HEK293 (cell line): ENCODE data around the gene RIPK4.

Experiments
- CTCF ChIA-PET: fragments of 350-600 bp; formaldehyde crosslinking; extraction: SDS; loops from one replicate; lab custom pipeline; 2021; ENCODE audit warnings: antibody characterized with exemption; lab: Yijun Ruan, JAX
- POLR2A ChIA-PET: fragments of 300-600 bp; formaldehyde crosslinking; extraction: SDS; loops from one replicate; lab custom pipeline; 2020; ENCODE audit warnings: antibody characterized with exemption, inconsistent platforms; lab: Yijun Ruan, JAX
- H3K27ac ChIP-seq: fragments of 200-500 bp; sonication (Bioruptor generic); 2 replicates; pipeline ENCODE4 v1.5.1; 2014; ENCODE audit warnings: low read depth, low read length, control low read depth, inconsistent platforms; ENCODE audit errors: extremely low read depth
- H3K36me3 ChIP-seq, 2 experiments: fragments of 200-500 bp in 1 of 2; sonication (Bioruptor generic) in 1 of 2; 1 replicate in 1 of 2; 2 replicates in 1 of 2; pipeline ENCODE4 v1.5.1; 2014 to 2017; ENCODE audit warnings: inconsistent platforms in 2 of 2, low read length in 2 of 2; ENCODE audit not compliant: control insufficient read depth in 2 of 2, insufficient read depth in 1 of 2
- H3K4me1 ChIP-seq: fragments of 200-500 bp; sonication (Bioruptor generic); 2 replicates; pipeline ENCODE4 v1.5.1; 2014; ENCODE audit warnings: mild to moderate bottlenecking, low read length, inconsistent platforms; ENCODE audit not compliant: control insufficient read depth, insufficient read depth
- H3K4me3 ChIP-seq: 2 replicates; pipeline ENCODE4 v1.5.1; 2011; ENCODE audit warnings: low read depth, mild to moderate bottlenecking, control low read depth, low read length, moderate library complexity
- H3K9me3 ChIP-seq: fragments of 200-500 bp; sonication (Bioruptor generic); 2 replicates; pipeline ENCODE4 v1.5.1; 2014; ENCODE audit warnings: low read depth, low read length, inconsistent platforms; ENCODE audit not compliant: control insufficient read depth, insufficient read depth
- ATF2 ChIP-seq: fragments of 450-650 bp; formaldehyde crosslinking; IDR thresholded peaks from 2 replicates; pipeline ENCODE4 v1.5.1; 2016; ENCODE audit warnings: missing biosample characterization, missing genetic modification characterization, low read depth
- HOXD13 ChIP-seq: sonication (generic); formaldehyde crosslinking; IDR thresholded peaks from 2 replicates; pipeline ENCODE4 v1.8.0; 2022; ENCODE audit warnings: missing genetic modification reagents, borderline replicate concordance
- KLF9 ChIP-seq: fragments of 450-650 bp; formaldehyde crosslinking; IDR thresholded peaks from 2 replicates; pipeline ENCODE4 v1.5.1; 2016; ENCODE audit warnings: missing biosample characterization, missing genetic modification characterization, low read depth
- SALL2 ChIP-seq: fragments of 450-650 bp; formaldehyde crosslinking; IDR thresholded peaks from 2 replicates; pipeline ENCODE4 v1.5.0; 2017; ENCODE audit warnings: missing biosample characterization, mild to moderate bottlenecking, missing genetic modification characterization, borderline replicate concordance
- WT1 ChIP-seq: fragments of 450-650 bp; formaldehyde crosslinking; IDR thresholded peaks from 2 replicates; pipeline ENCODE4 v1.5.1; 2016; ENCODE audit warnings: missing biosample characterization, missing genetic modification characterization
- ZFP3 ChIP-seq: fragments of 450-650 bp; formaldehyde crosslinking; IDR thresholded peaks from 2 replicates; pipeline ENCODE4 v1.5.1; 2016; ENCODE audit warnings: low read depth, missing biosample characterization, missing genetic modification characterization
- ZFP41 ChIP-seq: fragments of 450-650 bp; formaldehyde crosslinking; IDR thresholded peaks from 2 replicates; pipeline ENCODE4 v1.5.1; 2016; ENCODE audit warnings: missing biosample characterization, missing genetic modification characterization, borderline replicate concordance
- ZNF16 ChIP-seq: fragments of 450-650 bp; formaldehyde crosslinking; IDR thresholded peaks from 2 replicates; pipeline ENCODE4 v1.5.1; 2016; ENCODE audit warnings: low read depth, missing biosample characterization, missing genetic modification characterization
- ZNF18 ChIP-seq: fragments of 450-650 bp; formaldehyde crosslinking; IDR thresholded peaks from 2 replicates; pipeline ENCODE4 v1.5.1; 2016; ENCODE audit warnings: missing biosample characterization, missing genetic modification characterization
- ZNF19 ChIP-seq: fragments of 450-650 bp; formaldehyde crosslinking; IDR thresholded peaks from 2 replicates; pipeline ENCODE4; 2016; ENCODE audit warnings: missing biosample characterization, missing genetic modification characterization, low read depth
- ZNF341 ChIP-seq: fragments of 450-650 bp; formaldehyde crosslinking; IDR thresholded peaks from 2 replicates; pipeline ENCODE4; 2016; ENCODE audit warnings: low read depth, missing biosample characterization, missing genetic modification characterization
- ZNF354C ChIP-seq: fragments of 450-650 bp; formaldehyde crosslinking; IDR thresholded peaks from 2 replicates; pipeline ENCODE4 v1.5.1; 2016; ENCODE audit warnings: missing biosample characterization, missing genetic modification characterization, low read depth, borderline replicate concordance
- ZNF394 ChIP-seq: fragments of 450-650 bp; formaldehyde crosslinking; IDR thresholded peaks from 2 replicates; pipeline ENCODE4 v1.5.1; 2016; ENCODE audit warnings: missing biosample characterization, missing genetic modification characterization, mild to moderate bottlenecking, moderate library complexity, borderline replicate concordance
- ZNF488 ChIP-seq: fragments of 450-650 bp; formaldehyde crosslinking; IDR thresholded peaks from 2 replicates; pipeline ENCODE4 v1.5.1; 2016; ENCODE audit warnings: missing biosample characterization, missing genetic modification characterization
- ZNF654 ChIP-seq: fragments of 450-650 bp; formaldehyde crosslinking; IDR thresholded peaks from 2 replicates; pipeline ENCODE4 v1.5.1; 2016; ENCODE audit warnings: low read depth, missing biosample characterization, missing genetic modification characterization
- ZNF677 ChIP-seq: fragments of 450-650 bp; IDR thresholded peaks from 2 replicates; pipeline ENCODE4 v1.5.0; 2018; ENCODE audit warnings: missing biosample characterization, mild to moderate bottlenecking, missing genetic modification characterization, moderate library complexity
- ZNF76 ChIP-seq: fragments of 450-650 bp; formaldehyde crosslinking; IDR thresholded peaks from 2 replicates; pipeline ENCODE4; 2016; ENCODE audit warnings: low read depth, missing biosample characterization, missing genetic modification characterization, borderline replicate concordance
- TF ChIP-seq, protein P1 (sequence below): fragments of 450-650 bp; formaldehyde crosslinking; IDR thresholded peaks from 2 replicates; pipeline ENCODE4 v1.5.1; 2016; ENCODE audit warnings: missing biosample characterization, missing genetic modification characterization
- TF ChIP-seq, protein P2 (sequence below): fragments of 450-650 bp; formaldehyde crosslinking; IDR thresholded peaks from 2 replicates; pipeline ENCODE4 v1.5.1; 2017; ENCODE audit warnings: missing biosample characterization, missing genetic modification characterization
- TF ChIP-seq, protein P3 (sequence below): fragments of 450-650 bp; formaldehyde crosslinking; IDR thresholded peaks from 2 replicates; pipeline ENCODE4 v1.5.1; 2016; ENCODE audit warnings: missing biosample characterization, missing genetic modification characterization

The RIPK4 gene

GRCh38 chr21:41804381-41804780 is 37.5 kb upstream of the RIPK4 start:
- POLR2A ChIA-PET = no interaction called here
- Histone ChIP-seq H3K4me3 (no peak overlapping the region), H3K36me3 (peaks cover 0 to 37% of the 10 kb centered on the region in 2 experiments; a peak in 2 of 3 replicates), H3K27ac (no peak overlapping the region), H3K4me1 (no peaks in the 10 kb centered on the region), H3K9me3 (no peaks in the 10 kb centered on the region)
- CTCF ChIA-PET = interaction anchor here (1.9 kb wide), 1 partner anchor 12 kb away, joined by 5 read pairs; no protein-coding TSS in a partner anchor
- TF ChIP-seq ATF2 (no peak), ZFP41 (tag by site-specific recombination) (no peak), ZNF488 (tag by site-specific recombination) (no peak), ZNF16 (no peak), ZNF654 (no peak), ZNF76 (tag by site-specific recombination) (no peak), SALL2 (no peak), ZNF19 (tag by site-specific recombination) (no peak), ZNF18 (tag by site-specific recombination) (no peak), ZFP3 (tag by site-specific recombination) (no peak), ZNF354C (tag by site-specific recombination) (no peak)
- TF ChIP-seq, protein P1, sequence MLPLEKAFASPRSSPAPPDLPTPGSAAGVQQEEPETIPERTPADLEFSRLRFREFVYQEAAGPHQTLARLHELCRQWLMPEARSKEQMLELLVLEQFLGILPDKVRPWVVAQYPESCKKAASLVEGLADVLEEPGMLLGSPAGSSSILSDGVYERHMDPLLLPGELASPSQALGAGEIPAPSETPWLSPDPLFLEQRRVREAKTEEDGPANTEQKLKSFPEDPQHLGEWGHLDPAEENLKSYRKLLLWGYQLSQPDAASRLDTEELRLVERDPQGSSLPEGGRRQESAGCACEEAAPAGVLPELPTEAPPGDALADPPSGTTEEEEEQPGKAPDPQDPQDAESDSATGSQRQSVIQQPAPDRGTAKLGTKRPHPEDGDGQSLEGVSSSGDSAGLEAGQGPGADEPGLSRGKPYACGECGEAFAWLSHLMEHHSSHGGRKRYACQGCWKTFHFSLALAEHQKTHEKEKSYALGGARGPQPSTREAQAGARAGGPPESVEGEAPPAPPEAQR = no peak

DNA sequence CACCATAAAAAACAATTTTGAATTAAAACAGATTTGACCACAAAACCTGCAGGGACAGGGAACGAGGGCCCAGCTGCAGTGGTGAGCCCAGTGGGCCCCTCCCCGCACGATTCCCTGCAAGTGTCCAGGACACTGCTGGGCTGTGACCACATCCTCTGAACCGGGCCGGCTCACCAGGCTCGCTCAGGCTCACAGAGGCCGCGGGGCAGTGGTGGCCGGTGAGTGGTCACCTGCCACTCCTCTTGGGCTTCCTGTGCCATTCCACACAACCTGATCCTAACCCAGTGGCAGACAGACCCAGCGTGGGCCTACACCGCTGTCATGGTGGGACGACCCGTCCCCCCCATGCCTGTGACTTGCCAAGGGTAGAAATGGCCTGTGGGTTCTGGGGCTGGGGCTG is 36.5 kb upstream of the RIPK4 start:
- no peaks in the 10 kb centered on the region for H3K9me3 ChIP-seq
- CTCF ChIA-PET = interaction anchor here (0.7 to 1.3 kb wide), 2 partner anchors 14 to 483 kb away, joined by 3 to 6 read pairs; no protein-coding TSS in a partner anchor
- TF ChIP-seq, protein P2, sequence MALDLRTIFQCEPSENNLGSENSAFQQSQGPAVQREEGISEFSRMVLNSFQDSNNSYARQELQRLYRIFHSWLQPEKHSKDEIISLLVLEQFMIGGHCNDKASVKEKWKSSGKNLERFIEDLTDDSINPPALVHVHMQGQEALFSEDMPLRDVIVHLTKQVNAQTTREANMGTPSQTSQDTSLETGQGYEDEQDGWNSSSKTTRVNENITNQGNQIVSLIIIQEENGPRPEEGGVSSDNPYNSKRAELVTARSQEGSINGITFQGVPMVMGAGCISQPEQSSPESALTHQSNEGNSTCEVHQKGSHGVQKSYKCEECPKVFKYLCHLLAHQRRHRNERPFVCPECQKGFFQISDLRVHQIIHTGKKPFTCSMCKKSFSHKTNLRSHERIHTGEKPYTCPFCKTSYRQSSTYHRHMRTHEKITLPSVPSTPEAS (tag by site-specific recombination) = no peak
- TF ChIP-seq ZNF394 (no peak), KLF9 (tag by site-specific recombination) (no peak), ZNF677 (tag by site-specific recombination) (no peak), HOXD13 (CRISPR knock-in tag) (no peak), WT1 (no peak), ZNF341 (tag by site-specific recombination) (no peak)
- TF ChIP-seq, protein P3, sequence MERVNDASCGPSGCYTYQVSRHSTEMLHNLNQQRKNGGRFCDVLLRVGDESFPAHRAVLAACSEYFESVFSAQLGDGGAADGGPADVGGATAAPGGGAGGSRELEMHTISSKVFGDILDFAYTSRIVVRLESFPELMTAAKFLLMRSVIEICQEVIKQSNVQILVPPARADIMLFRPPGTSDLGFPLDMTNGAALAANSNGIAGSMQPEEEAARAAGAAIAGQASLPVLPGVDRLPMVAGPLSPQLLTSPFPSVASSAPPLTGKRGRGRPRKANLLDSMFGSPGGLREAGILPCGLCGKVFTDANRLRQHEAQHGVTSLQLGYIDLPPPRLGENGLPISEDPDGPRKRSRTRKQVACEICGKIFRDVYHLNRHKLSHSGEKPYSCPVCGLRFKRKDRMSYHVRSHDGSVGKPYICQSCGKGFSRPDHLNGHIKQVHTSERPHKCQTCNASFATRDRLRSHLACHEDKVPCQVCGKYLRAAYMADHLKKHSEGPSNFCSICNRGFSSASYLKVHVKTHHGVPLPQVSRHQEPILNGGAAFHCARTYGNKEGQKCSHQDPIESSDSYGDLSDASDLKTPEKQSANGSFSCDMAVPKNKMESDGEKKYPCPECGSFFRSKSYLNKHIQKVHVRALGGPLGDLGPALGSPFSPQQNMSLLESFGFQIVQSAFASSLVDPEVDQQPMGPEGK (tag by site-specific recombination) = no peak
- TF ChIP-seq, all 188 proteins: peak for 0
- Histone ChIP-seq H3K4me1 (no peaks in the 10 kb centered on the region), H3K36me3 (peaks cover 0 to 42% of the 10 kb centered on the region in 2 experiments; a peak in 2 of 3 replicates), H3K4me3 (no peak overlapping the region), H3K27ac (no peak overlapping the region)
- POLR2A ChIA-PET = no interaction called here
